GM18519 (cell line): Measurements from ENCODE around the gene TJP1.
"Not testable (repeated sequence)": the region's sequence is repeated elsewhere in the genome, so short reads cannot be mapped to it uniquely, and the experiment has no call there.

Experiments used
- ATAC-seq: cut with Tn5 transposase; IDR thresholded peaks from one replicate; pipeline ENCODE4 v1.9.1; 2021; ENCODE audit warnings: mild to moderate bottlenecking, moderate library complexity; ENCODE audit not compliant: unreplicated experiment, low FRiP score

TJP1 gene

GRCh38 chr15:29686445-29687203 is 135.6 kb downstream of the TJP1 start:
- no peak for ATAC-seq

GRCh38 chr15:29686079-29686425 is 136.2 kb downstream of the TJP1 start:
- no peak for ATAC-seq

GRCh38 chr15:29685156-29686078 is 136.9 kb downstream of the TJP1 start:
- no peak for ATAC-seq

GRCh38 chr15:29682781-29683180 is 139.5 kb downstream of the TJP1 start:
- no peak for ATAC-seq

- ATAC-seq: no peak
These were observed 139.9 kb downstream of the TJP1 start for GRCh38 chr15:29682361-29682760.

- no peak for ATAC-seq
These were observed 140.3 kb downstream of the TJP1 start for GRCh38 chr15:29681946-29682345.

GRCh38 chr15:29681166-29681845 is 141.0 kb downstream of the TJP1 start:
- no peak for ATAC-seq

- ATAC-seq: no peak
These were observed 141.7 kb downstream of the TJP1 start for GRCh38 chr15:29680465-29681165.

- no peak for ATAC-seq
These were observed 143.7 kb downstream of the TJP1 start for GRCh38 chr15:29678504-29679034.

GRCh38 chr15:29677871-29678461 is 144.3 kb downstream of the TJP1 start:
- no peak for ATAC-seq

GRCh38 chr15:29677455-29677854 is 144.8 kb downstream of the TJP1 start:
- ATAC-seq: no peak

GRCh38 chr15:29676961-29677402 is 145.3 kb downstream of the TJP1 start:
- no peak for ATAC-seq

GRCh38 chr15:29676374-29676960 is 145.8 kb downstream of the TJP1 start:
- ATAC-seq: not testable (repeated sequence)

GRCh38 chr15:29675791-29676301 is 146.4 kb downstream of the TJP1 start:
- no peak for ATAC-seq

- no peak for ATAC-seq
These were observed 147.4 kb downstream of the TJP1 start for GRCh38 chr15:29674661-29675533.

GRCh38 chr15:29672923-29673809 is 149.1 kb downstream of the TJP1 start:
- no peak for ATAC-seq

GRCh38 chr15:29672446-29672845 is 149.8 kb downstream of the TJP1 start:
- ATAC-seq: no peak
